Prostate gland (tissue), 2 donors: ENCODE measurements around the gene EFS. TPM values are rescaled to one million over a fixed set of nuclear protein-coding genes. Genes with fewer than 3 reads are reported as not detected.
A peak's percentile ranks its signal among the peaks of the same experiment; 100 is the strongest.

Experiments used
- DNase-seq: peaks from one replicate; pipeline ENCODE4 v3.0.0-alpha.2; 2019; ENCODE audit warnings: low spot score
- H3K27ac ChIP-seq, 2 donors: fragments of 200-600 bp; sonication (generic); 2 replicates each; pipeline ENCODE4 v1.5.1; 2017 to 2019
- H3K27me3 ChIP-seq: fragments of 200-600 bp; sonication (generic); replicated peaks from 2 replicates; pipeline ENCODE4 v1.5.1; 2019; ENCODE audit not compliant: insufficient read depth
- H3K36me3 ChIP-seq, 2 donors: fragments of 200-600 bp; sonication (generic); 1 replicate in 1 of 2; 2 replicates in 1 of 2; pipeline versions ENCODE4 v1.5.1 to v1.8.1; 2017 to 2019
- H3K4me1 ChIP-seq: fragments of 200-600 bp; sonication (generic); replicated peaks from 2 replicates; pipeline ENCODE4 v1.5.1; 2019
- H3K4me3 ChIP-seq, 2 donors: fragments of 200-600 bp; sonication (generic); 2 replicates each; pipeline ENCODE4 v1.5.1; 2017 to 2019
- H3K9me3 ChIP-seq: fragments of 200-600 bp; sonication (generic); 2 replicates; pipeline ENCODE4 v1.5.1; 2017
- POLR2A ChIP-seq: fragments of 450-650 bp; IDR thresholded peaks from one replicate; pipeline ENCODE4 v1.6.1; 2016; ENCODE audit warnings: antibody characterized with exemption, mild to moderate bottlenecking
- POLR2AphosphoS5 ChIP-seq: sonication (generic); formaldehyde crosslinking; IDR thresholded peaks from one replicate; pipeline ENCODE4 v1.6.1; 2017; ENCODE audit warnings: antibody characterized with exemption
- WGBS: methylation state at CpG from one replicate; pipeline ENCODE4 v1.1.5; 2018; 5-methylcytosine and 5-hydroxymethylcytosine counted together
- intact Hi-C: fragments of 100-400 bp; cut with DNase I; formaldehyde crosslinking; loops from one replicate; pipeline ENCODE4 v1.14.2; 2022
- total RNA-seq, 2 donors: library from RNA; depleted of rRNA; stranded (reverse); fragments of >200 nt; gene quantifications; one replicate each; pipeline ENCODE4 v1.1.0, GENCODE V29; 2016
- TF ChIP-seq, protein P1 (sequence below), 4 experiments: fragments of 200-600 bp in 2 of 4; fragments of 450-650 bp in 2 of 4; sonication (generic) in 2 of 4; IDR thresholded peaks; 1 replicate in 3 of 4; 2 replicates in 1 of 4; pipeline ENCODE4 v1.5.1; 2016 to 2019; ENCODE audit warnings: antibody characterized with exemption in 4 of 4, mild to moderate bottlenecking in 2 of 4, moderate library complexity in 2 of 4

EFS gene
- total RNA-seq, 2 donors from 2014 or later: 26.5 to 53.2 TPM

DNA sequence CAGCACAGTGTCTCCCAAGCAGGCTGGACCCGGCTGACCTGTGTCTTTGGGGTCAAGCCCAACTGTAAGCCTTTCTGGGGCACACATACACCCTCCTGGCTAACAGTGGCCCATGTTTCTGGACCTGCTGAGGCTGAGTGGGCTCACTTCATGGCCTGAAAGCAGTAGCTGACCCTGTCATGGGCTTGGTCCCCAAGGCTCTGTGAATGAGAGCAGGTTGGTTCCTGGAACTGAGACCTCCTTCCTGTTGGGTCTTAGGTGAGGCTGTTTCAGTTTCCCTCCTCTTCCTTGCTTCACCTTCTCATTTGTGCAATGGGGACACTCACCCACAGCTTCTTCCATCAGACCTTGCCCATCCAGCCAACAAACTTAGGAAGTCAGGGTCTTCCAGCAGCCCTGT, 6.9 kb upstream of the EFS start:
- H3K27ac ChIP-seq: no peak overlapping the region
- WGBS: 89% methylated on average over 1 of the region's 1 CpG
- H3K9me3 ChIP-seq: no peaks in the 10 kb centered on the region
- TF ChIP-seq POLR2AphosphoS5 (no peak), POLR2A (no peak)
- TF ChIP-seq, protein P1, sequence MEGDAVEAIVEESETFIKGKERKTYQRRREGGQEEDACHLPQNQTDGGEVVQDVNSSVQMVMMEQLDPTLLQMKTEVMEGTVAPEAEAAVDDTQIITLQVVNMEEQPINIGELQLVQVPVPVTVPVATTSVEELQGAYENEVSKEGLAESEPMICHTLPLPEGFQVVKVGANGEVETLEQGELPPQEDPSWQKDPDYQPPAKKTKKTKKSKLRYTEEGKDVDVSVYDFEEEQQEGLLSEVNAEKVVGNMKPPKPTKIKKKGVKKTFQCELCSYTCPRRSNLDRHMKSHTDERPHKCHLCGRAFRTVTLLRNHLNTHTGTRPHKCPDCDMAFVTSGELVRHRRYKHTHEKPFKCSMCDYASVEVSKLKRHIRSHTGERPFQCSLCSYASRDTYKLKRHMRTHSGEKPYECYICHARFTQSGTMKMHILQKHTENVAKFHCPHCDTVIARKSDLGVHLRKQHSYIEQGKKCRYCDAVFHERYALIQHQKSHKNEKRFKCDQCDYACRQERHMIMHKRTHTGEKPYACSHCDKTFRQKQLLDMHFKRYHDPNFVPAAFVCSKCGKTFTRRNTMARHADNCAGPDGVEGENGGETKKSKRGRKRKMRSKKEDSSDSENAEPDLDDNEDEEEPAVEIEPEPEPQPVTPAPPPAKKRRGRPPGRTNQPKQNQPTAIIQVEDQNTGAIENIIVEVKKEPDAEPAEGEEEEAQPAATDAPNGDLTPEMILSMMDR (IDR thresholded peaks at IDR 0.05): no peak
- no peak for DNase-seq
- H3K4me1 ChIP-seq: no peaks in the 10 kb centered on the region
- H3K27me3 ChIP-seq: no peaks in the 10 kb centered on the region
- no peaks in the 10 kb centered on the region for H3K36me3 ChIP-seq
- H3K4me3 ChIP-seq: no peak overlapping the region
- intact Hi-C loops: no loop called here

GRCh38 chr14:23370221-23370620, 5.2 kb upstream of the EFS start:
- Histone ChIP-seq H3K4me1 (no peaks in the 10 kb centered on the region), H3K4me3 (no peak overlapping the region), H3K27me3 (no peaks in the 10 kb centered on the region), H3K9me3 (no peaks in the 10 kb centered on the region), H3K36me3 (no peaks in the 10 kb centered on the region), H3K27ac (no peak overlapping the region)
- DNase-seq: no peak
- 29% methylated on average over 1 of the region's 1 CpG for WGBS
- TF ChIP-seq POLR2A (no peak), POLR2AphosphoS5 (no peak)
- TF ChIP-seq, protein P1 (IDR thresholded peaks at IDR 0.05): no peak
- intact Hi-C loops: no loop called here

DNA sequence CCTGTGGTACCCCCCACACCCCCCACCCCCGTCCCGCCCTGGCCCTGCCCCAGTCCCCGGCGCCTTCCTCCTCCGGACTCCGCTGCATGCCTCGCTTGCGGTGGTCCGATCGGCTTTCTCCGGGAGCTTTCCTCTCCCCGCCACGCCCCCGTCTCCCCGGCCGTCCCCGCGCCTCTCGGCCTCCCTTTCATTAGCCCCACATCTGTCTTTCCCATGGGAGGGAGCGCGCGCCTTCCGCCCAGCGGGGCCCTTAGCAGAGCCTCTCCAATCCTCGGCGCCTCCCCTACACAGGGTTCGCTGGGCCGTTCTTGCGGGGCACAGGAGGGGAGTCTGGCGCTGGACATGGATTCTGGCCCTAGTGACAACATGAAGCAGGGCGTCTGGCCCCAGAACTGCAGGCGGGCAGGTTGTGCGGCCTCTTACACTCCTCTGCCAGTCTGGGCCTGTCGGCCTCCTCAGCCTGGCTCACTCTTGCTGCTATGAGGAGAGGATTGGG, 1.5 kb upstream of the EFS start:
- intact Hi-C loops: no loop called here
- Histone ChIP-seq H3K9me3 (no peaks in the 10 kb centered on the region), H3K4me1 (peaks cover 6% of the 10 kb centered on the region), H3K4me3 (peak overlapping the region; percentile 48 to 55), H3K27me3 (no peaks in the 10 kb centered on the region), H3K27ac (peak overlapping the region; percentile 97 to 98), H3K36me3 (no peaks in the 10 kb centered on the region)
- WGBS: 4% methylated on average over 34 of the region's 34 CpGs
- DNase-seq: peak; percentile 77
- peak; percentile 61 for TF ChIP-seq POLR2A
- TF ChIP-seq, protein P1 (IDR thresholded peaks at IDR 0.05): no peak
- TF ChIP-seq POLR2AphosphoS5: peak; percentile 47

GRCh38 chr14:23365732-23366425, 907 bp upstream of the EFS start:
- Histone ChIP-seq H3K36me3 (no peaks in the 10 kb centered on the region), H3K27me3 (no peaks in the 10 kb centered on the region), H3K4me3 (peak overlapping the region; percentile 48 to 55), H3K4me1 (peaks cover 6% of the 10 kb centered on the region), H3K27ac (peak overlapping the region; percentile 97 to 98), H3K9me3 (no peaks in the 10 kb centered on the region)
- TF ChIP-seq POLR2A: peak; percentile 82
- TF ChIP-seq, protein P1 (IDR thresholded peaks at IDR 0.05): no peak
- peak; percentile 83 for TF ChIP-seq POLR2AphosphoS5
- peak; percentile 79 for DNase-seq
- intact Hi-C loops: no loop called here
- 2% methylated on average over 27 of the region's 51 CpGs for WGBS
